Measurements from ENCODE around the gene FOXL2. TPM values are rescaled to one million over a fixed set of nuclear protein-coding genes. Genes with fewer than 3 reads are reported as not detected.
A peak's percentile ranks its signal among the peaks of the same experiment; 100 is the strongest.

Gene FOXL2
- total and polyA plus RNA-seq, 7 donors, result not detected

GRCh38 chr3:138962854-138963560 is 16.1 kb upstream of the FOXL2 start:
- no peak for TF ChIP-seq POLR2A (IDR thresholded peaks at IDR 0.05)
- no peak for TF ChIP-seq EP300 (IDR thresholded peaks at IDR 0.05)
- no peak for TF ChIP-seq POLR2AphosphoS5 (IDR thresholded peaks at IDR 0.05)
- TF ChIP-seq CTCF (IDR thresholded peaks at IDR 0.05), result no peak
- intact Hi-C loops (cut with DNase I), result no loop called here
- Histone ChIP-seq H3K36me3 (no peaks in the 10 kb centered on the region), H3K27ac (no peak overlapping the region), H3K4me1 (peaks cover 0 to 6% (median 3%) of the 10 kb centered on the region in 4 donors), H3K9me3 (peaks cover 0 to 15% (median under 1%) of the 10 kb centered on the region in 4 donors), H3K27me3 (peaks cover 15 to 45% (median 21%) of the 10 kb centered on the region in 3 donors), H3K4me3 (no peak overlapping the region)
- 78 to 83% methylated on average over 8 of the region's 8 CpGs for WGBS, 2 donors
- no peak for DNase-seq

GRCh38 chr3:138960417-138960852 is 13.5 kb upstream of the FOXL2 start:
- intact Hi-C loops (cut with DNase I), result no loop called here
- TF ChIP-seq CTCF (IDR thresholded peaks at IDR 0.05), result no peak
- no peak for TF ChIP-seq POLR2A (IDR thresholded peaks at IDR 0.05)
- TF ChIP-seq EP300 (IDR thresholded peaks at IDR 0.05), result no peak
- no peak for TF ChIP-seq POLR2AphosphoS5 (IDR thresholded peaks at IDR 0.05)
- 3 to 20% methylated on average over 36 of the region's 36 CpGs for WGBS, 2 donors
- no peak for DNase-seq
- Histone ChIP-seq H3K4me1 (peaks cover 0 to 6% (median 3%) of the 10 kb centered on the region in 4 donors), H3K27ac (no peak overlapping the region), H3K9me3 (peaks cover 0 to 10% (median under 1%) of the 10 kb centered on the region in 4 donors), H3K4me3 (no peak overlapping the region), H3K36me3 (no peaks in the 10 kb centered on the region), H3K27me3 (peaks cover 15 to 68% (median 26%) of the 10 kb centered on the region in 3 donors)

DNA sequence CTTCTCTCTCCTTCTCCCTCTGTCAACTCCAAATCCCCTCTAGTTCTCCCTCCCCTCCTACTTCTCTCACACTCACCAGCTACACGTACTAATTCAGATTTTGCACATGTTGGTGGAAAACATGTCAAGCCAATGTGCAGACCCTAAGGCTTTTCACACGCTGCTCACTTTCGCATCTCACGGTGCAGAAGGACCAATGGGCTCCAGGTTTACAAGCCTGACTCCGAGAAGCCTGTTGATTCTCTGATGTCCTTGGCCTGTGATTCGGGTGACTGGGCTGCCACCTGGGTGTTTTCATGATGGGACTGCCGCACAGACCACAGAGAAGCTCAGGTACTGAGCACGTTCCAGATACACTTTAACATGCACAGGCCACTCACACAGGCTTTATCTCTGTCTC is 3.8 kb upstream of the FOXL2 start:
- H3K4me3 ChIP-seq, result peak overlapping the region in 1 of 4 donors; percentile 45
- TF ChIP-seq POLR2A (IDR thresholded peaks at IDR 0.05), result no peak
- intact Hi-C loops (cut with DNase I), result no loop called here
- no peaks in the 10 kb centered on the region for H3K36me3 ChIP-seq
- H3K27ac ChIP-seq, result no peak overlapping the region
- peaks cover 2 to 33% (median 31%) of the 10 kb centered on the region in 4 donors for H3K4me1 ChIP-seq
- no peaks in the 10 kb centered on the region for H3K9me3 ChIP-seq
- WGBS, 2 donors, result 85 to 92% methylated on average over 8 of the region's 8 CpGs
- peaks cover 51 to 100% (median 89%) of the 10 kb centered on the region in 3 donors for H3K27me3 ChIP-seq
- no peak for DNase-seq

DNA sequence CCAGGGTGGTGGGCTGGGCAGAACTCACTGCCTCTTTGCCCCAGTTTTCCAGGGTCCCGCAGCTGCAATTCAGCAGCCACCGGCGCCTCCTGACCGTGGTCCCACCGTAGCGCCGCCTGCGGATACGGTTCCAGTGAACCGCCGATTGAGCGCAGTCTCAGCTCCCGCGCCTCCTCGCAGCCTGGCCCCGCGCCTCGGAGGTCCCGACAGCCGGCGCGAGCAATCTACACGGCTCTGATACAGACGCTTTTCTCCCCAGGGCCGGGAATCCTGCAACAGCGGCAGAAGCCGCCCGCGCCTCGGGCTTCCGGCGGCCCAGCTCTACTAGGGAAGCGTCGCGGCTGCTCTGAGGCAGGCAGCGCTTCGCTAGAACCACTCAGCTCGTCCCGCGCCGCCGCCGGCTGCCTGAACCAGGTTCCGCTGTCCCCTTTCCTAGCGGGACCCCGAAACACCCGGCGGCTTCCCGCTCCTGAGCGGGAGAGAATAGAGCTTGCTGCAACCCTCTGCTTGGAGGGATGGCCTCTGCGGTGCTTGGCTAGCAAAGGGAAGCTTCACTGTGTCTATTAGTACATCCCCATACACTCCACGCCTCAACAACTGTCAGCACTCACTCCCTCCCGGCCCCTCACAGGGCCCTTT is 3.2 kb upstream of the FOXL2 start:
- no peak for TF ChIP-seq CTCF (IDR thresholded peaks at IDR 0.05)
- no peak for TF ChIP-seq EP300 (IDR thresholded peaks at IDR 0.05)
- TF ChIP-seq POLR2A (IDR thresholded peaks at IDR 0.05), result no peak
- TF ChIP-seq POLR2AphosphoS5 (IDR thresholded peaks at IDR 0.05), result no peak
- peak overlapping the region in 3 of 4 donors; percentile 27 to 45 (median 40) for H3K4me3 ChIP-seq
- H3K27me3 ChIP-seq, result peaks cover 56 to 100% (median 87%) of the 10 kb centered on the region in 3 donors
- H3K27ac ChIP-seq, result no peak overlapping the region
- no peak for DNase-seq
- H3K4me1 ChIP-seq, result peaks cover 2 to 37% (median 37%) of the 10 kb centered on the region in 4 donors
- no peaks in the 10 kb centered on the region for H3K36me3 ChIP-seq
- WGBS, 2 donors, result 2% methylated on average over 53 of the region's 53 CpGs
- intact Hi-C loops (cut with DNase I), result no loop called here
- no peaks in the 10 kb centered on the region for H3K9me3 ChIP-seq

DNA sequence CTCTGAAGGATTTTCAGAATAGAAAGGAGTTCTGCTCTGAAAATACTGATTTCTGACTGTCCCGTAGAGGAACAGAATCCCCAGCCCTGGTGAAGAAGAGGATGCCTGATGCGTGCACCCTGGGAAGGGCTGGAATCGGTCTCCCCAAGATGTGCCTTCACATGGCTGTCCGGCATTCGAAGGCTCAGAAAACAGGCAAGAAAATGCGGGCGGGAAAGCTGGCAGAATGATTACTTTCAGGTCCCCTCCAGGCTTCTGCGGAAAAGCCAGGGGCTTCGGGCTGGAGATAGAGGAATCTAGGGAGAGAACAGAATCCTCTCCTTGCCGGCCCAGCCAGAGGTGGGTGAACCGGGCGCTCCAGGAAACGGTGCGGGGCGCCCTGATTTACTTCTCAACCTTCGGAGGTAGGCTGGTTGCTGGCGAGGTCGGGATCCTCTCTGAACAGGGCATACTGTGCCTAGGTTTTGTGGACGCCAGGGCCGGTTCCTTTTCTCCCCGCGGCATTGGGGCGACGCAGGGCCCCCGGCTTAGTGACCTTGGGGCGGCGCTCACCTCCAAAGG is 2.6 kb upstream of the FOXL2 start:
- WGBS, 2 donors, result 4 to 5% methylated on average over 27 of the region's 27 CpGs
- intact Hi-C loops (cut with DNase I), result no loop called here
- Histone ChIP-seq H3K27ac (no peak overlapping the region), H3K36me3 (no peaks in the 10 kb centered on the region), H3K9me3 (no peaks in the 10 kb centered on the region), H3K27me3 (peaks cover 62 to 100% (median 87%) of the 10 kb centered on the region in 3 donors), H3K4me3 (peak overlapping the region in 3 of 4 donors; percentile 27 to 45 (median 40)), H3K4me1 (peaks cover 2 to 43% (median 43%) of the 10 kb centered on the region in 4 donors)
- TF ChIP-seq EP300 (IDR thresholded peaks at IDR 0.05) (no peak), POLR2A (IDR thresholded peaks at IDR 0.05) (no peak), POLR2AphosphoS5 (IDR thresholded peaks at IDR 0.05) (no peak), CTCF (IDR thresholded peaks at IDR 0.05) (no peak)
- no peak for DNase-seq
